Stimulated activated CD8-positive, alpha-beta memory T cell treated with anti-CD3 and anti-CD28 coated beads, Interleukin-12 subunit alpha, Interleukin-12 subunit beta, amount 100 ng/mL, for 4 hours (primary cell): ENCODE data around the gene ARL2.
"Not testable (repeated sequence)": the region's sequence is repeated elsewhere in the genome, so short reads cannot be mapped to it uniquely, and the experiment has no call there.

Source experiments
- DNase-seq: peaks from one replicate; pipeline ENCODE4 v3.0.0-alpha.2; 2020; ENCODE audit warnings: low read depth

The ARL2 gene

GRCh38 chr11:65013888-65014725, at the start of gene ARL2:
Gene ARL2 (plus strand): TSS chr11:65014160. CDS start chr11:65014208, 48 bp downstream.
- peak; percentile 80 for DNase-seq

DNA sequence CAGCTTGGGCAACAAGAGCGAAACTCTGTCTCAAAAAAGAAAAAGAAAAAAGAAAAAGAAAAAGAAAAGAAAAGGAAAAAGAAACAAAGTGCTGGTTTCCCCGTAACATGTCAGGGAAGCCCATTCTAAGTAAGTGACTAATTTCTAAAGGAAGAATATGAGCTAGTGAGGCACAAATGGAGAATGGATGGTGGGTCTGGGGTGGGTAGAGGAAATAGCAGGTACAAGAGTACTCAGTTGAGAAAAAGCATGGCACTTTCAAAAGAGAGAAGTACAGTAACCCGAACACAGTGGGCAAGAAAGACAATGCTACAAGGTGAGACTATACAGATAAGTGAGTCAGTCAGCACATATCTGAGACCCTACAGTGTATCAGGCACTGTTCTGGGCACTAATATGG, 46.6 kb upstream of the ARL2 start:
- no peak for DNase-seq

DNA sequence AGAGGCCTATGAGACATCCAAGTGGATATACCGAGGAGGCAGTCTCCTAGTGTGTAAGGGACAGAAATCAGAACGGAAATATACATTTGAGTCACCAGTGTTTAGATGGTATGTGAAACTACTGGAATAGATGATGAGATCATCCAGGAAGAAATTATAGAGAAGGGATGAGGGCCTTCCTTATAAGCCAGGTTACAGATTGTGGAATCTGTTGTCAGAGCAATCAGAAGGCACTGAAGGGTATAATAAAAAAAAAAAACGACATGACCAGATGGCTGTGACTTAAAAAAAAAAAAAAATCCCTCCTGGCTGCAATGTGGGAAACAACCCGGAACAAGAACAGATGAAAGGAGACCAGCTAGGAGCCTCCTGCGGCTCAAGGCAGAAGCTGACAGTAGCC, 44.8 kb upstream of the ARL2 start:
- no peak for DNase-seq

DNA sequence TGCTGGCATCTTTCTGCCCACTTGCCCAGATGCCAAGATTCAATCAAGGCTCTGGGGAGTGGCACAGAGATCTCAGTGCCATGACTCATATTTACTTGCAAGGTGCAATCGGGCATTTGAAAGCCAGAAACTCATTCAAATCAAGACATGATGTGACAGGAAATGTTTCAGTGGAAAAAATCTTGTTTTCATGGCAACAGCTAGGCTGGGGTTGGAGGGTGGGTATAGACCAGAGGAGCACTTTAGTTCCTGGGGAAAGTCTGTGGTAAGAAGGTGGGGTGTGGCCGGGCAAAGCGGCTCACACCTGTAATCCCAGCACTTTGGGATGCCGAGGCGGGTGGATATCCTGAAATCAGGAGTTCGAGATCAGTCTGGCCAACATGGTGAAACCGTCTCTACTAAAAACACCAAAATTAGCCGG, 43.2 kb upstream of the ARL2 start:
- no peak for DNase-seq

DNA sequence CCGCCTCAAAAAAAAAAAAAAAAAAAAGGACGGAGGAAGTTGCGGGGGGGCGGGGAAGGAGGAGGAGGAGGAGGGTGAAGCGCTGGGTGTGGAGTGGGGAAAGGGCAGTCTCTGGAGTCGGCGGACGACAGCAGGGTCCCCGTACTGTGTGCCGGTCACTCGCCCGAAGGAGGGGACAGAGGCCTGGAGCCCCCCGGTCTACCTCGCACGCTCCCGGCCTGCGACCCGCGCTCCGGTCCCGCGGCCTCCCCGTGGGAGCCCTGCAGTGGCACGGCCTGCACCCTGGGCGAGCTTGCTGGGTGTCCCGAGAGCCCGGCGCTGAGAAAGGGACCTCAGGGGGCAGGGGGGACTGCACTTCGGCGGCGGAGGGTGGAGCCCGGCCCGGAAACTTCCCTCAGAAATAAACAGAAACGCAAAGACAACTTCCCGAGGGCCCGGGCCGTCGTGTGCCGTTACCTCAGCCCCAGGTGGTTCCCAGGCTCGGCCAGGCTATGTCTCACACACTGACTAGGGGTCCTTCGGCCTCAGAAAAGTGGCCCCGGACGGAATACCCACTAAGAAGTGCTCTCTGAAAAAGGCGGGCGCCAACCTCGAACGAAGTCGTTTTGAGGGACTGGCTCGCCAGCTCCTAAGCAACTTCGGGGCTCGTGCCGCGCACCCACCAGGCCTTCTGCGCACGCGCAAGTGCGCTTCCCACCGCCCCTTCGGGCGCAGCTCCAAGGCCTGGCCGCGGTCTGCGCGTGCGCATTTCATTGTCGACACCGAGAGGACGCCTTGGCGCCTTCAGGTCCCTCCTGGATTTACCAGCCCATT, 42.3 kb upstream of the ARL2 start, which contains the start of gene MAJIN:
MAJIN (minus strand) TSS at position 688 of the 813 bp plus-strand sequence. CDS start 12,703 bp downstream, outside the sequence.
- DNase-seq, result peak; percentile 73

DNA sequence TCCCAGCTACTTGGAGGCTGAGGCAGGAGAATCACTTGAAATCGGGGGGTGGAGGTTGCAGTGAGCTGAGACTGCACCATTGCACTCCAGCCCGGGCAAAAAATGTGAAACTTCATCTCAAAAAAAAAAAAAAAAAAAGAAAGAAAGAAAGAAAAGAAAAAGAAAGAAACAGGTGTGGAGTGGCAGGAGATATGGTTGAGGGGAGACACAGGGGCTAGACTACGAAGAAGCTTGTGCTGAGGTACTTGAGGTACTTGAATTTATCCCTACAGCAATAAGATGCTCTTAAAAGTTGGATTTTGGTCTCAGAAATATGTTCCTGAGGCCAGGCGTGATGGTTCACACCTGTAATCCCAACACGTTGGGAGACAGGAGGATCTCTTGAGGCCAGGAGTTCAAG, 39.8 kb upstream of the ARL2 start:
- no peak for DNase-seq

DNA sequence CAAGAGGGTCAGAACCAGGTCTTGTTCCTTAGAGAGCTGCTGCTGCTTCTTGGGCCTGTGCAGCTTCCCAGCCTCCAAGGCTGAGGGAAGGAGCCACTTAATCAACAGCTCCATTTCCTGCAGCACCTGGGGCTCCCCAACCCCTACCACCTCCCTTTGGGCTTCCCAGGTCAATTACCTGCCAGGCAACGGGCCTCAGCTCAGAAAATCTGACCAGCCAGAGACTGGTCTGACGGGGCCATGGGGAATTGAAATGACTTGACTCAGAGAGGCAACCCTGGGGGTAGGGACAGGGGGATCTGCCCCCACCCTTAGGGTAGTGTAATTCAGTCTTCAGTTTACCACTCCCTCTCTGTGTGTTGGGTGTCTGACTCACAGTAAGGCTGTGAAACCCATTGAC, 37.3 kb upstream of the ARL2 start:
- DNase-seq, result no peak

- not testable (repeated sequence) for DNase-seq
Measured at GRCh38 chr11:64983339-64983738, 30.6 kb upstream of the ARL2 start.

- DNase-seq, result no peak
Measured at GRCh38 chr11:64987998-64988854, 25.7 kb upstream of the ARL2 start.

GRCh38 chr11:64989416-64989815, 24.5 kb upstream of the ARL2 start:
- DNase-seq, result no peak

DNA sequence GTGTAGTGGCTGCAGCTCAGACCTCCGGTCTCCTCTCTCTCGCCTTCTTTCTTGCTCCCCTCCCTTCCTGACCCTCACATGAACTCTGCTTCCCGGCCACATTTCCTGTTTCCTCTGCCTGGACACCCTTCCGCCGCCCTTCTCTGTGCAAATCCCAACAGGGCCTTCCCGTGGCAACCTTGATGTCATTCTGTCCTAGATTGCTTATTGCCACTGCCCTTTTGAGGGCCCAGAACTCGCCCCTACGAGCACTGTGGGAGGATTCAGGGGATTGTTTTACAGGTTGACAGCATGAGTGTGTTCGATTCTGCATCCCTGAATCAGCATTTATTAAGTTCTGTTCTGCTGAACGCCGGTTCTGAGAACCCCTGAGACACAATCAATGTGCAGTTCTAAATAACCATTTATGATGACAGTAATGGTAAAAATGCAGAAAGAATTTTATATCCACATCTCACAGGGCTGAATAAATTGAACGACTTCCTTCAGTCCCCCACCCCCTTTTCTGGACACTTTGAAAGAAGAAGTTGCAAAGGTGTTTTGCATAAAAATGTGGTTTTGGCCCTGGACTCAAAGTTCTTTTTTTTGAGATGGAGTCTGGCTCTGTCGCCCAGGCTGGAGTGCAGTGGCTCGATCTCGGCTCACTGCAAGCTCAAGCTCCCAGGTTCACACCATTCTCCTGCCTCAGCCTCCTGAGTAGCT, 23.6 kb upstream of the ARL2 start:
- no peak for DNase-seq

DNA sequence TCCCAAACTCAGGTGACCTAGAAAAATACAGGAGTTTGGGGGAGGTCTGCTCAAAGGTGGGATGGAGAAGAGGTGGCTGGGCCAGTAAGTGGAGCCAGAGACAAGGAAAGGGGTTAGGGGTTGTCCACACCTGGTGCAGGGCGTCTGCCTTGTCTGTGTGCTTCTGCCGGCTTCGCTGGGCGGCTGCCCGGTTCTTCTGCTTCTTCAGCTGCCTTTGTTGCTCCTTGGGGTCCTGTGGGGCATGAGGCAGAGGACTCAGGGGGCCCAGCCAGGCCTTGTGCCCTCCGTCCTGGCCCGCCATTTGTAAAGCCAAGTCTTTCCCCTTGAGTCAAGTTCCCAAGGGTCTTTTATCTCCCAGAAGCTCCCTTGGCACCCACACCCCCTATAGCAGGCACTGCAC, 19.6 kb upstream of the ARL2 start:
- DNase-seq, result no peak

GRCh38 chr11:64996327-64996709, 17.6 kb upstream of the ARL2 start:
- DNase-seq, result no peak

DNA sequence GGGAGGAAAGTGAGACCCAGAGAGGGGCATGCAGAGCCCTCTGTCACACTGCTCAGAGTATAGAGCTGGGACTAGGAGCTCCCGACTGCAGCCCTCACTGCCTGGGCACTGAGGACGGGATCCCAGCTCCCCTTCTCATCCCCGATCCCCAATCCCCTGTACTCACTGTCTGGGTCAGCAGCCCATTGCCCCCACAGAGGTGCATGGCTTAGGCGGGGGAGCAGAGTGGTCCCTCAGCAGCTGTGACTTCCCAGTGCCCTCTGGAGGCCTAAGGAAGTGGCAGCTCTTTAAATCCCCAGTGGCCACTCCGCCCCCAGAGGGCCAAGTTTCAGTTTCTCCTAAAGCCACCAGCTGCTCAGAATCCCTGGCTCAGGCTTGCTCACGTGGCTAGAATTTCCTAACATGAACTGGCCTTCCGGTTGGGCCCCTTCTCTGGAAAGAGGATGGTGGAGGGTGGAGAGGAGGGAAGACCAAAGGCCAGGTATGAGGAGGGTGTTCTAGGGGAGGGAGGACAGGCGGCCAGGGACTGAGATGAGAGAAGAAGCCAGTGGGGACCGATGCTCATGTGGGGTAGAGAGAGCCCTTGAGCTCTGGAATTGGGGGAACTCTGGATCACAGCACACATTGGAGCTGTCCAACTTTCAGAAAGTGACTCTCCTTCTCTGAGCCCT, 17.1 kb upstream of the ARL2 start, which contains the start of gene BATF2:
BATF2 (minus strand) TSS at position 262 of the 671 bp plus-strand sequence; CDS start at position 205, 57 bp downstream.
- DNase-seq, result no peak

DNA sequence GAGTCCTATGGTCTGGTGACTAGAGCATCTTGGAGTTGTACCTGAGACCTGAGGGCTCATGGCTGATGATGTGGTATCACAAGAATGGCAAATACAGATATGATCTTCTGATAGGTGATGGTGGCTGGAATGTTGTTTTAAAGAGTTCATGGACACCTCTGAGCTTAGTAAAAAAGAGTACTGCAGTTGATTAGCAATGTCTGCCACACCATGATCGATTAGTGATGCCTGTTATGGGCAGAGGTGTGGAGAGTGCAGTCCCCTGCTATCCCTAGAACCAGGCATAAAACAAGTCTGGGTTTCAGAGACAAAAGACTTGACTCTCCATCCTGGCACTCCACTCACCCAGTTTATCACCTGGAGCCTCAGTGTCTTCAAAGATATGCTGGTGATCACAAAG, 15.8 kb upstream of the ARL2 start:
- no peak for DNase-seq

DNA sequence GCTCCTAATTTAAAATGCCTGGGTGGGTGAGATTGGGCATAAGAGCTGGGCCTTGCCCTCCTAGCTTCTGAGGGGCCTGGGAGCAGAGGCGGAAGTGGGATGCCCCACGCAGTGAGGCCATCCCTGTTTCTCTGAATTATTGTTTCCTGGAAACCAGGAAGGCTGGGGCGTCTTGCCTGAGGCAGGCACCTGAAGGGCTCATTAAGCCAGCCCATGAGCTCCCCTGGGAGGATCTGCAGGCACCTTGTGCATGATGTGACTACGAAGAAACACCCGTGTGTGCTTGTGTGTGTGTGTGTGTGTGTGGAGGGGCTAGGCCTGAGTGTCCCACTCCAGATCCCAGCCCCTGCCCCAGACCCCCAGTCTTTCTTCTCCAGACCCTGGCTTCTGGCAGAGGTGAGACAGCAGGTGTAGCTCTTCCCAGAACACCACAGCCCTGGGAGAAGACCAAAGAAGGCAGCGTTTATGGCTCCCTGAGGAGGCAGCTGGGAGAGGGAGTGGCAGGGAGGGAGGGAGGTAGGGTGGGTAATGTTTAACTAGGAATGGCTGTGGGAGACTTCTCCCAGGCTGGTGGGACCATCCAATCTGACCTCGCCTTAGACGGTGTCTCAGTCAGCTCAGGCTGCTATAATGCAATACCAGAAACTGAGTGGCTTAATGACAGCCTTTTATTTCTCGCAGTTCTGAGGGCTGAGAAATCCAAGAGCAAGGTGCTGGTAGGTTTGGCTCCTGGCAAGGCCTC, 15.1 kb upstream of the ARL2 start:
- DNase-seq, result no peak

DNA sequence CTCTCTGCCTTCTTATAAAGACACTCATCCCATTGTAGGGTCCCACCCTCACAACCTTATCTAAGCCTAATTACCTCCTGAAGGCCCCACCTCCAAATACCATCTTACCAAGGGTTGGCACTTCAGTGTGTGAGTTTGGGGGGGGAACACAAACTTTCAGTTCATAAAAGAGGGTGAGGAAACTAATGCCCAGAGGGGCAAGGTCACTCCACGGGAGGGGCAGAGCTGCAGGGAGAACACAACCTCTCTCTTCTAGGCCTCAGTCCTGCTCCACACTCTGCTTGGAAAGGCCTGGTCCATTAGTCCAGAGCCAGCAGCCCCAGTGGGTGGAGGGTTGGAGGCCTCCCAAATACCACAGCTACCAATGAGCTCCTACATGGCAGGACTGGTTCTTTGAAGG, 14.5 kb upstream of the ARL2 start:
- no peak for DNase-seq

DNA sequence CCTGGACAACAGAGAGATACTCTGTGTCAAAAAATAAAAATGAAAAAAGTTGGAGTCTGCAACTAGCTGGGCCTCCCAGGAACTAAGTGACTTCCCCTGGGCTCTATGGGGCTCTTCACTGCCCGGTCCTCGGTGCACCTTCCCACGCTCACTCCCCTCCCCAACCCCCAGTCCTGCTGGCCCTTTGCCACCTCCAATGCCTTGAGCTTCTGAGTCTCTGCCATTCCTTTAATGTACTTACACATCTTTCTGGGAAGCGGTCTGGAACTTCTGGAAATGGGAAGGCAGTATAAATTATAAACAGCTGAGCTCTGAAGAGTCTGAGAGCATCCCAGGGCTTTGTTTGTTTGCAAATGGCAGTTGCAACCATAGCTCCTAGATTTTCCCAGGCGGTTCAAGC, 11.3 kb upstream of the ARL2 start:
- DNase-seq, result no peak

- DNase-seq, result no peak
Measured at GRCh38 chr11:65003282-65003681, 10.7 kb upstream of the ARL2 start.

DNA sequence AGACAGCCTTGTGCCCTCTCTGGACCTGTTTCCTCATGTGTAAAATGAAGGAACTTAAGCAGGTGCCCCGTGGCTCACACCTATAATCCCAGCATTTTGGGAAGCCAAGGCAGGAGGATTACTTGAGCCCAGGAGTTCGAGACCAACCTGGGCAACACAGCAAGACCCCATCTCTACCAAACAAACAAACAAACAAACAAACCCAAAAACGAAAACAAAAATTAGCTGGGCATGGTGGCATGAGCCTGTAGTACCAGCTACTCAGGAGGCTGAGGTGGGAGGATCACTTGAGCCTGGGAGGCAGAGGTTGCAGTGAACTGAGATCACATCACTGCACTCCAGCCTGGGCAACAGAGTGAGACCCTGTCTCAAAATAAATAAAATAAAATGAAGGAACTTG, 10.0 kb upstream of the ARL2 start:
- DNase-seq, result not testable (repeated sequence)
